ENCODE data around the gene ECSIT.

Gene ECSIT

GRCh38 chr19:11549386-11549953 lies 20.5 kb upstream of the ECSIT start:
- DNase-seq (ENCODE audit: low read depth) = no peak

DNA sequence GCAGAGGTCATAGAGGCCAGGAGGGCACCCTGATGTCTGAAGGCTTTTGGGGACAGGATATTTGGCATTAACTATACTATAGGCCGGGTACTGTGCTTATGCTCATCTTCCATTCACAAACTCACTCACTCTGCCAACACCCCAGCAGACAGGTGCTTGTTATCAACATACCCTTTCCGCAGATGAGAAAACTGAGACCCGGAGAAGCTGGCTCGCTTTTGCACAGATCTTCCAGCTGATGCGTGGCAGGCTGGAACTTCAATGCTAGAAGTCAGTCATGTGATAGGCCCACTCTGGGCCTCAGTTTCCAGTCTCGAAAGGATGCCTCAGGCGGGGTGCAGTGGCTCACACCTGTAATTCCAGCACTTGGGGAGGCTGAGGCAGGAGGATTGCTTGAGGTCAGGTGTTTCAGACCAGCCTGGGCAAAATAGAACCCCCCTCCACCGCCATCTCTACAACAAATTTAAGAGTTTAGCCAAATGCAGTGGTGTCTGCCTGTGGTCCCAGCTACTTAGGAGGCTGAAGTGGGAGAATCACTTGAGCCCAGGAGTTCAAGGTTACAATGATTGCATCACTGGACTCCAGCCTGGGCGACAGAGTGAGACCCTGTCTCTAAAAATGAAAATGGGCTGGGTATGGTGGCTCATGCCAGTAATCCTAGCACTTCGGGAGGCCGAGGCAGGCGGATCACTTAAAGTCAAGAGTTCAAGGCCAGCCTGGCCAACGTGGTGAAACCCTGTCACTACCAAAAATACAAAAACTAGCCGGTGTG lies 19.2 kb upstream of the ECSIT start:
- DNase-seq (ENCODE audit: low read depth) = no peak

DNA sequence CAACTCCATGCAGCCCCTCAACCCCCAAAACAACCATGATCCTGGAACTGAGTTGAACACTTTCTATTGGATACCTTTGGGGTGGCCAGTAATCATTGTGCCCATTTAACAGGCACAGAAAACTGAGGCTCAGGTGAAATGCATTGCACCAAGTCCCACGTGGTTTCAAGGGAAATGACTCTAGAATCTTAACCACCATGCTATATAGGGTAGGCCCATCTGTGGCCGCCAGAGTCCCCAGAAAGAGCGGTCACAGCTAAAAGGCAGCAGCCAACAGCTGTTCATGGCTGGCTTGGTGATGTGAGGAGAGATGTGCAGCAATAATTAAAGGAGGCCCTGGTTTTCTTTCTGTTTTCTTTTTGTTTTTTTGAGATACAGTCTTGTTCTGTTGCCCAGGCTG lies 12.3 kb upstream of the ECSIT start:
- DNase-seq (ENCODE audit: low read depth) = no peak

- DNase-seq (ENCODE audit: low read depth) = no peak
These were observed 11.7 kb upstream of the ECSIT start for GRCh38 chr19:11540645-11541044.

GRCh38 chr19:11539495-11540365 lies 10.8 kb upstream of the ECSIT start:
- DNase-seq (ENCODE audit: low read depth) = no peak

- DNase-seq (ENCODE audit: low read depth) = no peak
These were observed 9.5 kb upstream of the ECSIT start, which contains the start of gene CNN1 for GRCh38 chr19:11538232-11539036. CNN1 (plus strand) TSS chr19:11538851; CDS start chr19:11538928, 77 bp downstream.

DNA sequence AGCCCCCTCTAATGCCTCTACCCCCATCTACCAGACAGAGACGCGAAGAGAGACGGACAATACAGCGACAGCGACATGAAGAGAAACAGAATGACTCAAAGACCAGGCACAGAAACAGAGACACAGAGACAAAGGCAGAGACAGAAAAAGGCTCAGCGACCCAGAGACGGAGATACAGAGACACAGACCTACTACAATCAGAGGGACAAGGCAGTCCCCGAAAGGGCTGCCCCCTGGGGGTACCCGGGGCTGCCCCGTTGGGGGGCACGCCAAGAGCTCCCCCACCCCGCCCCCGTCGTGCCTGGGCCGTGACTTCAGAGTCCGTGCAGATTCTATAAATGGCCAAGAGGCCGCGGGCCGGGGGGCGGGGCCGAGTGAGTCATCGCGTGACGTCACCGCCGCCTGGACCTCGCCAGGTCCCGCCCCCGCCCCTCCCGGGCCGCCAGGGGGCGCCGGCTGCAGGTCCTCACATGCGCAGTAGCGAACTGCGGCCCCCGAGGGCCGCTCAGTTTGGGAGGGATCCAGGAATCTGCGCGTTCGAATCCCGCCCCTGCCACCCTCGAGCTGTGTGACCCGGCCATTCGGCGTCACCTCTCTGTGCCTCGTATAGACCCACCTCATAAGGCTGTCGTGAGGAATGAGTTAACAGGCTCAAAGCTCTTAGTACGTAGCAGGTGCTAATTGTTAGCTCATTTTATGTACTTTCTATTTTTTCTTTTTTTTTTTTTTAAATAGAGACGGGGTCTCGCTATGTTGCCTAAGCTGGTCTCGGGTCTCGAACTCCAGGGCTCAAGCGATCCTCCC lies 7.1 kb upstream of the ECSIT start:
- peak; percentile 81 for DNase-seq (ENCODE audit: low read depth)

- DNase-seq (ENCODE audit: low read depth) = no peak
These were observed 6.0 kb upstream of the ECSIT start for GRCh38 chr19:11534948-11535347.

- DNase-seq (ENCODE audit: low read depth) = no peak
These were observed 5.6 kb upstream of the ECSIT start for GRCh38 chr19:11534538-11534937.

DNA sequence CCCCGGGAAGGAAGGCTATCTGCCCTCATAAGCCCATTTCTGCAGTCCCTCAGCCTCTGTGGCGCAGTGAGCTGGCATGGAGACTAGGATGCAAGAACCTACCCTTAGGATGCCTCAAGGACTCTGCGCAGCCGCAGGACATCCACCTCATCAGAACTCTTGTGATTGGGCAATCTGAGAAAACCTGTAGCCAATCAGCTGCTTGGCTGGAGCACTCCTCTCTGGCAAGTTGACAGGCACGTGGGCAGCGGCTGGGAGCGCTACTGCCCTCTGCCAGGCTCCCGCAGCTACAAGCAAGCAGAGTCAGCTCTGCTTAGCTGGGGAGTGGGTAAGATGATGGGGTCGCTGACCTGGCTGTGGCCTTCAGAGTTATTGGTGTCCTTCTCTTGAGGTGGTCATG lies 1.5 kb upstream of the ECSIT start:
- no peak for DNase-seq (ENCODE audit: low read depth)

GRCh38 chr19:11519138-11519537 lies 9.8 kb downstream of the ECSIT start:
- DNase-seq (ENCODE audit: low read depth) = no peak

DNA sequence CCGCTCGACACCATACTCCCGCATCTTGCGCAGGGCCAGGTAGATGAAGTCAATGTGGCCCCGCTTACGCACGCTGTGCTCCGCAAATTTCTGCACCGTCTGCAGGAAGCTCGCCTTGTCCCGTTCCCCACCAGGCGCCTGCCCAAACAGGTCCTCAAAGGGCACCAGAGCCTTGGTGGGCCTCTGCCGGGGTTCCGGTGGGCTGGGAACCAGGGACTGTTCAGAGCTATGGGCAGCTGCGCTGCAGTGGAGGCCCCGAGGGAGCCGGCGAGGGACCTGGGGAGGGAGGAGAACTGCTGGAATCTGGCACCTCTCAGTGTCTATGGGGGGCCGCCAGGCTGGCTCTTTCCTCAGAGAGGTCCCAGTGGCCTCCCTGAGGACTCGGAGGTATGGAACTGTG lies 15.0 kb downstream of the ECSIT start:
- DNase-seq (ENCODE audit: low read depth) = no peak

DNA sequence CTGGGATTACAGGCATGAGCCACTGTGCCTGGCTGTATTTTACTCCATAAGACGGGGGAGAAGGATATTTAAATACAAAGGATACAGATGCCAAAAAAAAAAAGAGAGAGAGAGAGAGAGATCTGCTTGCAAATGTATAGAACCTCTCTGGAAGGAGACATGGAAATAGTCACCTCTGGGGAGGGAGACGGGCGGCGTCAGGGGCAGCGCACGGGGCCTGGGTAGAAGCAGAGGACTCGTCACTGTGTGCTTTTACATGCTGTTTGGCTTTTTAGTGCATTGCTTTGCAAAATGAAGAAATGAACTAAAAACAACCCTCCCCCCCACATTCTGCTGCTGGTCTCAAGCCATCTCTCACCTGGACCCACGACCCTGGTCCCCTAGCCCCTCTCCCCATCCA lies 18.5 kb downstream of the ECSIT start:
- DNase-seq (ENCODE audit: low read depth) = no peak

DNA sequence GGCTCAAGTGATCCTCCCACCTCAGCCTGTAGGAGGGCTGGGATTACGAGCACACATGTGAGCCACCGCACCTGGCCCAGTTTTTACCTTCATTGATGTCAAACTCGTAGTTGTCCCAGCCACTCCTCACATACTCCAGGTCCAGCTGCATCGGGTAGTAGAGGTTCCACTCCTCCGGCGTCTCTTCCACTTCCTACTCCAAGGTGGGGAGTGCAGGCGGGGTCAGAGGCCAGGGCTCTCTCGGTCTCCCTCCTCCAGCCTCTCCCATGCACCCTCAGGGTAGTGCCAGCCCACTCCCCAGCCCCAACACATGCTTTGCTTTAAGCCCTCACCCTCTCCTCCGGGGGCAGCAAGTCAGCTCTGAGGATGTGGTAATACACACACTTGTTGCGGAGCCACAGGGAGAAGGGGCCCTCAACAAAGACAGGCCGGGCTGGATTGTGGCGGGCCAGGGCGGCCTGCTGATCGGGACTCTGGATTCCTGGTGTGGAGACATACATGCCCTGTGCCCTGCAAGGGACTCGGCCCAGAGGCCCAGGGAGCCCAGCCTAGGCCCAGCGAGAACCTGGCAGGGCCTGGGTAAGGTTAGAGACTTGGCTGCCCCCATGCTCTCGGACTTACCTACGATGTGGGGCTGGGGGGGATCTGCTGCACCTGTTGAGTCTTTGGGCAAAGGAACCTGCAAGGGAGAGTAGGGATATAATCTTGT lies 21.4 kb downstream of the ECSIT start:
- DNase-seq (ENCODE audit: low read depth) = no peak

GRCh38 chr19:11506967-11507366 lies 22.0 kb downstream of the ECSIT start:
- DNase-seq (ENCODE audit: low read depth) = no peak

- no peak for DNase-seq (ENCODE audit: low read depth)
These were observed 22.8 kb downstream of the ECSIT start for GRCh38 chr19:11506101-11506555.

DNA sequence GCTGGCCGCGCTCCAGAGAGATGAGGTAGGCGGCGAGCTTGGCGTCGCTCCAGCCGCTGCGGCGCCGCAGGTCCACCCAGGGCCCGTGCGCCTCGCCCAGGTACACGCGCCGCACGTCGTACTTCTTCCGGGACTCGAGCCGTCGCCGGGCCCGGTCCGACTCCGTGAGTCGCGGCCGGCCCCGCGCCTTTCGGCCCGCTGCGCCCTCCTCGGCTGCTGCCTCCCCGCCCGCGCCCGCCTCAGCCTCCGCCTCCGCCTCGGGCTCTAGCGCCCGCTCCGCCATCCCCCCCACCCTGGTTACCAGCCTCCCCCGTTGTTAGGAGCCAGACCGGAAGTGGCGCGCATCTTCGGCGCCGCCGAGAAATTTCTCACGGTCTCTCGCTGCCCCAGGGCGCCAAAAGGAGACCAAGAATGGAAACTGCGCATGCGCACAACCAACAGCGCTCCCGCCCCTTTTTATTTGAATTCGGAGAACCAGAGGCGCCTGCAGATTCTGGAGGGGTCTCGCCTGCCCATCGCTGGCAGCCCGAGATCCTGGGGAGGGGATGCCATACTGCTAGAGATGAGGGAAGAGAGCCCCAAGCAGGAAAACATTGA lies 23.3 kb downstream of the ECSIT start, which contains the start of gene ZNF653:
ZNF653 (minus strand) TSS at position 336 of the 597 bp plus-strand sequence; CDS start at position 283, 53 bp downstream.
- peak; percentile 90 for DNase-seq (ENCODE audit: low read depth)

- peak; percentile 93 for DNase-seq (ENCODE audit: low read depth)
These were observed 23.9 kb downstream of the ECSIT start for GRCh38 chr19:11505032-11505503.

DNA sequence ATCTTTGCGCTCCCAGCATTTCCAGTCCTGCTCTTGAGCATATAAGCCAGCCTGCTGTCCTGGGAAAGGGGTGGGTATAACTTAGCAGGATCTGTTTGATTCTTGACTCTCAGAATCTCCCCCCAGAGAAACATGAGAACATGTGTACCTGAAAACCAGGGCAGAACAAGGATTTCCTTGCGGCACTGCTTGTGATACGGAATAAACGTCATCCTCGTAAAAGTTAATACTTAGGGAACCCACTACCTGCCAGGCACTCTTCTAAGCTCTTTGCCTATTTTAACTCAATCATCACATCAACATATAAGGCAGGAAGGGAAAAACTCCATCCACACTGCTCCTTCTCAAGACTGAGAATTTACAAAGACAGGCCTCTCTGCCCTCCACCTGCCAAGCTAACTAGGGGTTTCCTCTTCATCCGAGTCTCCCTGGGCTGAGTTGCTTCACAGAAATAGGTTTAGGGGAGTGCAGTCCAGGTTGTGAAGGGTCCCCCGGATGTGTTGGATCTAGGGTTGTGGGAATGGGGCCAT lies 24.4 kb downstream of the ECSIT start:
- no peak for DNase-seq (ENCODE audit: low read depth)
